MM.1S (cell line): ENCODE measurements around the gene PBX3.

ENCODE experiments used
- DNase-seq: peaks from one replicate; pipeline ENCODE4 v3.0.0-alpha.2; 2015
- H2AFZ ChIP-seq: fragments of 300-600 bp; sonication (generic); 2 replicates; pipeline ENCODE4 v1.6.0; 2016; ENCODE audit warnings: antibody characterized with exemption, low read length
- H3F3A ChIP-seq: fragments of 300-600 bp; sonication (generic); 2 replicates; pipeline ENCODE4 v1.6.1; 2016; ENCODE audit warnings: mild to moderate bottlenecking, antibody characterized with exemption, low read length, moderate library complexity, mixed read lengths; ENCODE audit not compliant: insufficient read depth
- H3K27ac ChIP-seq: fragments of 300-600 bp; sonication (generic); 2 replicates; pipeline ENCODE4 v1.5.1; 2016; ENCODE audit warnings: mild to moderate bottlenecking, low read length
- H3K27me3 ChIP-seq: fragments of 300-600 bp; sonication (generic); replicated peaks from 2 replicates; pipeline ENCODE4 v1.6.0; 2016; ENCODE audit warnings: low read length; ENCODE audit not compliant: insufficient read depth
- H3K36me3 ChIP-seq: fragments of 300-600 bp; sonication (generic); replicated peaks from 2 replicates; pipeline ENCODE4 v1.6.1; 2016; ENCODE audit warnings: mild to moderate bottlenecking, low read length, mixed read lengths; ENCODE audit not compliant: insufficient read depth
- H3K4me1 ChIP-seq: fragments of 300-600 bp; sonication (generic); 2 replicates; pipeline ENCODE4 v1.6.1; 2016; ENCODE audit warnings: low read length, mixed read lengths
- H3K4me2 ChIP-seq: fragments of 300-600 bp; sonication (generic); 2 replicates; pipeline ENCODE4 v1.6.0; 2016; ENCODE audit warnings: low read depth, low read length
- H3K4me3 ChIP-seq: fragments of 300-600 bp; sonication (generic); 2 replicates; pipeline ENCODE4 v1.5.1; 2016; ENCODE audit warnings: low read length, mixed read lengths
- H3K79me2 ChIP-seq: fragments of 300-600 bp; sonication (generic); 2 replicates; pipeline ENCODE4 v1.6.1; 2016; ENCODE audit warnings: mixed run types, low read length, mixed read lengths
- H3K9ac ChIP-seq: fragments of 300-600 bp; sonication (generic); 2 replicates; pipeline ENCODE4 v1.6.1; 2016; ENCODE audit warnings: low read length, mixed read lengths
- H3K9me2 ChIP-seq: fragments of 300-600 bp; sonication (generic); replicated peaks from 2 replicates; pipeline ENCODE4 v1.6.1; 2016; ENCODE audit warnings: mild to moderate bottlenecking, low read length, mixed read lengths; ENCODE audit not compliant: insufficient read depth
- H3K9me3 ChIP-seq: fragments of 300-600 bp; sonication (generic); replicated peaks from 2 replicates; pipeline ENCODE4 v1.6.1; 2016; ENCODE audit warnings: mild to moderate bottlenecking, low read length, mixed read lengths; ENCODE audit not compliant: insufficient read depth
- H4K20me1 ChIP-seq: fragments of 300-600 bp; sonication (generic); 2 replicates; pipeline ENCODE4 v1.6.1; 2016; ENCODE audit warnings: mild to moderate bottlenecking, low read length, moderate library complexity, mixed read lengths; ENCODE audit not compliant: insufficient read depth
- CTCF ChIP-seq: fragments of 300-600 bp; sonication (generic); IDR thresholded peaks from 2 replicates; pipeline ENCODE4 v1.5.1; 2016; ENCODE audit warnings: antibody characterized with exemption, low read length, mixed read lengths
- EZH2 ChIP-seq: fragments of 300-600 bp; sonication (generic); optimal IDR thresholded peaks from 2 replicates; pipeline ENCODE3; 2017; ENCODE audit warnings: low read depth, mild to moderate bottlenecking, antibody characterized with exemption, low read length, mixed read lengths
- EZH2phosphoT487 ChIP-seq: fragments of 300-600 bp; sonication (generic); IDR thresholded peaks from 2 replicates; pipeline ENCODE4 v1.6.1; 2018; ENCODE audit warnings: antibody characterized with exemption, low read length

PBX3 gene

GRCh38 chr9:125942125-125942524, 195.0 kb downstream of the PBX3 start:
- Histone ChIP-seq H3F3A (no peaks in the 10 kb centered on the region), H3K4me3 (no peak overlapping the region), H3K27ac (no peak overlapping the region), H3K9ac (no peak overlapping the region), H3K36me3 (no peaks in the 10 kb centered on the region), H2AFZ (no peak overlapping the region), H3K4me1 (no peaks in the 10 kb centered on the region), H4K20me1 (no peaks in the 10 kb centered on the region), H3K27me3 (no peaks in the 10 kb centered on the region), H3K9me3 (no peaks in the 10 kb centered on the region), H3K4me2 (no peak overlapping the region), H3K79me2 (no peaks in the 10 kb centered on the region), H3K9me2 (no peaks in the 10 kb centered on the region)
- TF ChIP-seq EZH2phosphoT487 (no peak), CTCF (no peak), EZH2 (no peak)
- DNase-seq: no peak

GRCh38 chr9:125943831-125944230, 196.7 kb downstream of the PBX3 start:
- H3K9me2 ChIP-seq: no peaks in the 10 kb centered on the region
- H3K4me3 ChIP-seq: no peak overlapping the region
- H3K4me1 ChIP-seq: no peaks in the 10 kb centered on the region
- H3K9me3 ChIP-seq: no peaks in the 10 kb centered on the region
- no peak overlapping the region for H3K27ac ChIP-seq
- no peaks in the 10 kb centered on the region for H3K36me3 ChIP-seq
- H3K27me3 ChIP-seq: no peaks in the 10 kb centered on the region
- H3F3A ChIP-seq: no peaks in the 10 kb centered on the region
- no peak overlapping the region for H3K9ac ChIP-seq
- H3K79me2 ChIP-seq: no peaks in the 10 kb centered on the region
- no peaks in the 10 kb centered on the region for H4K20me1 ChIP-seq
- no peak for TF ChIP-seq CTCF
- TF ChIP-seq EZH2phosphoT487: no peak
- TF ChIP-seq EZH2: no peak
- DNase-seq: no peak
- no peak overlapping the region for H3K4me2 ChIP-seq
- H2AFZ ChIP-seq: no peak overlapping the region

- H2AFZ ChIP-seq: no peak overlapping the region
- TF ChIP-seq EZH2phosphoT487: no peak
- TF ChIP-seq CTCF: no peak
- TF ChIP-seq EZH2: no peak
- H3K4me1 ChIP-seq: no peaks in the 10 kb centered on the region
- no peaks in the 10 kb centered on the region for H3K79me2 ChIP-seq
- H3K27ac ChIP-seq: no peak overlapping the region
- H3F3A ChIP-seq: no peaks in the 10 kb centered on the region
- H3K4me3 ChIP-seq: no peak overlapping the region
- H4K20me1 ChIP-seq: no peaks in the 10 kb centered on the region
- H3K9me3 ChIP-seq: no peaks in the 10 kb centered on the region
- no peaks in the 10 kb centered on the region for H3K9me2 ChIP-seq
- no peak overlapping the region for H3K4me2 ChIP-seq
- DNase-seq: no peak
- H3K36me3 ChIP-seq: no peaks in the 10 kb centered on the region
- no peaks in the 10 kb centered on the region for H3K27me3 ChIP-seq
- no peak overlapping the region for H3K9ac ChIP-seq
Observed at GRCh38 chr9:125946397-125946796, 199.2 kb downstream of the PBX3 start.
